Esophagus (tissue), 2 donors: Measurements from ENCODE around the gene EMX2. TPM values are rescaled to one million over a fixed set of nuclear protein-coding genes. Genes with fewer than 3 reads are reported as not detected.
"Not testable (repeated sequence)": the region's sequence is repeated elsewhere in the genome, so short reads cannot be mapped to it uniquely, and the experiment has no call there.

ENCODE experiments used
- H3K27ac ChIP-seq, 2 donors: one replicate each; pipeline ENCODE4 v1.5.1; 2013; ENCODE audit warnings: low read depth in 2 of 2, mild to moderate bottlenecking in 2 of 2, inconsistent platforms in 1 of 2, low read length in 1 of 2, moderate library complexity in 1 of 2
- H3K27me3 ChIP-seq, 2 donors: one replicate each; pipeline ENCODE4 v1.6.1; 2013; ENCODE audit warnings: low read length in 2 of 2, control low read depth in 1 of 2, mild to moderate bottlenecking in 1 of 2; ENCODE audit not compliant: insufficient read depth in 2 of 2, control insufficient read depth in 1 of 2
- H3K36me3 ChIP-seq, 2 donors: one replicate each; pipeline ENCODE4 v1.6.1; 2013; ENCODE audit warnings: low read length in 1 of 2; ENCODE audit not compliant: control insufficient read depth in 2 of 2, insufficient read depth in 2 of 2
- H3K4me1 ChIP-seq, 2 donors: one replicate each; pipeline ENCODE4 v1.6.1; 2013; ENCODE audit warnings: low read length in 1 of 2; ENCODE audit not compliant: control insufficient read depth in 2 of 2, insufficient read depth in 2 of 2
- H3K4me3 ChIP-seq, 2 donors: one replicate each; pipeline ENCODE4 v1.5.1; 2013; ENCODE audit warnings: low read length in 2 of 2, mild to moderate bottlenecking in 2 of 2, low read depth in 1 of 2, moderate library complexity in 1 of 2
- H3K9me3 ChIP-seq, 2 donors: one replicate each; pipeline ENCODE4 v1.6.1; 2013; ENCODE audit warnings: mild to moderate bottlenecking in 2 of 2, low read depth in 1 of 2, low read length in 1 of 2, moderate library complexity in 1 of 2; ENCODE audit not compliant: control insufficient read depth in 2 of 2, insufficient read depth in 1 of 2
- WGBS, 2 donors: extraction: QIAGEN DNeasy Blood & Tissue Kit; methylation state at CpG; one replicate each; pipeline ENCODE4 v1.1.7; 2013; 5-methylcytosine and 5-hydroxymethylcytosine counted together
- polyA plus RNA-seq, 2 donors: library from polyadenylated mRNA; stranded (reverse); fragments of 200-250 nt; gene quantifications; one replicate each; pipeline ENCODE4 v1.2.3, GENCODE V29; 2013
- donor health status: healthy with polysubstance abuse.
- donor health status: Bipolar disorder and iron deficiency.

EMX2 gene
- polyA plus RNA-seq, 2 donors: 0.10 to 0.15 TPM

GRCh38 chr10:117584831-117585230, 42.3 kb downstream of the EMX2 start:
- H3K27me3 ChIP-seq, H3K4me1 ChIP-seq, H3K4me3 ChIP-seq, H3K27ac ChIP-seq, H3K36me3 ChIP-seq, H3K9me3 ChIP-seq: not testable (repeated sequence)
- WGBS, 2 donors: 76% methylated on average over 2 of the region's 2 CpGs

DNA sequence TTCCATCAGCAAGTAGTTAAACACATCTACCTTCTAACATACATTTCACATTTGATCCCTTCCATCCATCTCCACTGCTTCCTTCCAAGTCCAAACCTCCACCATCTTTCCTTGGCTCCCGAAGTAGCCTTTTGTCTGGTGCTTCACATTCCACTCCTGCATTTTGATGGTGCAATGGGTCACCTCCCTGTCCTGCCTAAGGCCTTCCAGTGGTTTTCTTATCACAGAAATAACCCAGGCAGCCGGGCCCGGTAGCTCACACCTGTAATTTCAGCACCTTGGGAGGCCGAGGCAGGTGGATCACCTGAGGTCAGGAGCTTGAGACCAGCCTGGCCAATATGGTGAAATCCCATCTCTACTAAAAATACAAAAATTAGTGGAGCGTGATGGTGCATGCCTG, 44.5 kb downstream of the EMX2 start:
- no peaks in the 10 kb centered on the region for H3K36me3 ChIP-seq
- H3K9me3 ChIP-seq: no peaks in the 10 kb centered on the region
- H3K4me3 ChIP-seq: no peak overlapping the region
- H3K4me1 ChIP-seq: no peaks in the 10 kb centered on the region
- H3K27me3 ChIP-seq: no peaks in the 10 kb centered on the region
- no peak overlapping the region for H3K27ac ChIP-seq
- 88 to 92% methylated on average over 5 of the region's 5 CpGs for WGBS, 2 donors

DNA sequence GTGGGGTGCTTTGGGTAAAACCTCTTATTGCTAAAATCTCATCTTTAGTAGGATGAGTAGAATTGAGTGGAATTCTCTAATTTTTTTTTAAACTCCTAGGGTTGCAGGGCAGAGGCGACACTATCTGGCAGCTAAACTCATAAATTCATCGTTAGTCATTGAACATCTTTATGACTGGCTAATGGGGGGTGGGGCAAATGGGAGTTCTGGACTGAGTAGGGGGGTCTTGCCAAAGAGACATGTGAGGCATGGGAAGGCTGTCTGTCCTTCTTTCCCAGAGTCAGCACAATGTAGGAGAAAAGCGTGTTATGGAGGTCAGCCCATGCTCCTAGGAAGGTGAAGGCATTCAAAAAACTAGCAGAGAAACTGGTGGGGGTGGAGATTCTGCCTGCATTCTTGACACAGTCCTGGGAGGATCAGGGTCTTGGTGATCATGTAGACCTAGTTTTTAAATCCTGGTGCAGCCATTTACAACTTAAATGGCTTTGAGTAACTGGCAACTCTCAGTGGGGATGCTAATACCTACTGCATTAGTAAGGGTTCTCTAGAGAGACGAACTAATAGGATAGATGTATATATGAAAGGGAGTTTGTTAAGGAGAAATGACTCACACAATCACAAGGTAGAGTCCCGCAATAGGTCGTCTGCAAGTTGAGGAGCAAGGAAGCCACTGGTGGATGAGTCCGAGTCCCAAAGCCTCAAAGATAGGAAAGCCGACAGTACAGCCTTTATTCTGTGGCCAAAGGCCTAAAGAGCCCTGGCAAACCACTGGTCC, 47.7 kb downstream of the EMX2 start:
- H3K9me3 ChIP-seq: peaks cover 0 to 6% of the 10 kb centered on the region in 2 donors
- no peaks in the 10 kb centered on the region for H3K36me3 ChIP-seq
- H3K27me3 ChIP-seq: no peaks in the 10 kb centered on the region
- H3K4me1 ChIP-seq: no peaks in the 10 kb centered on the region
- H3K27ac ChIP-seq: no peak overlapping the region
- whole genome bisulfite sequencing, 2 donors: 71 to 73% methylated on average over 8 of the region's 8 CpGs
- no peak overlapping the region for H3K4me3 ChIP-seq

GRCh38 chr10:117591043-117591442, 48.5 kb downstream of the EMX2 start:
- Histone ChIP-seq H3K4me3 (no peak overlapping the region), H3K27ac (no peak overlapping the region), H3K4me1 (no peaks in the 10 kb centered on the region), H3K36me3 (no peaks in the 10 kb centered on the region), H3K27me3 (no peaks in the 10 kb centered on the region), H3K9me3 (peaks cover 0 to 6% of the 10 kb centered on the region in 2 donors)
- WGBS, 2 donors: 84 to 89% methylated on average over 4 of the region's 4 CpGs

GRCh38 chr10:117594722-117595121, 52.2 kb downstream of the EMX2 start:
- Histone ChIP-seq H3K36me3 (no peaks in the 10 kb centered on the region), H3K27ac (no peak overlapping the region), H3K4me3 (no peak overlapping the region), H3K27me3 (no peaks in the 10 kb centered on the region), H3K4me1 (no peaks in the 10 kb centered on the region), H3K9me3 (peaks cover 0 to 6% of the 10 kb centered on the region in 2 donors)
- WGBS, 2 donors: 51 to 57% methylated on average over 5 of the region's 5 CpGs

- no peaks in the 10 kb centered on the region for H3K27me3 ChIP-seq
- H3K9me3 ChIP-seq: peaks cover 0 to 6% of the 10 kb centered on the region in 2 donors
- WGBS, 2 donors: 50 to 57% methylated on average over 6 of the region's 6 CpGs
- H3K4me1 ChIP-seq: no peaks in the 10 kb centered on the region
- H3K4me3 ChIP-seq: no peak overlapping the region
- H3K27ac ChIP-seq: no peak overlapping the region
- H3K36me3 ChIP-seq: no peaks in the 10 kb centered on the region
Measured at GRCh38 chr10:117596706-117597105, 54.2 kb downstream of the EMX2 start.

GRCh38 chr10:117597216-117597615, 54.7 kb downstream of the EMX2 start:
- Histone ChIP-seq H3K36me3 (no peaks in the 10 kb centered on the region), H3K4me1 (no peaks in the 10 kb centered on the region), H3K9me3 (peaks cover 0 to 6% of the 10 kb centered on the region in 2 donors), H3K27me3 (no peaks in the 10 kb centered on the region), H3K4me3 (no peak overlapping the region), H3K27ac (no peak overlapping the region)

Other genes with a start within 250 kb of the EMX2 start
- 1 to 10 TPM; 2.9 to 6.8 TPM for gene PDZD8, start 167.3 kb upstream of the EMX2 start, polyA plus RNA-seq